Parathyroid adenoma (tissue), 2 donors: ENCODE measurements around the gene KLRG1.

ENCODE experiments used
- H2AFZ ChIP-seq: fragments of 300-600 bp; sonication (generic); one replicate; pipeline ENCODE4 v1.7.0; 2017; ENCODE audit warnings: antibody characterized with exemption, mild to moderate bottlenecking
- H3K27ac ChIP-seq: fragments of 300-600 bp; sonication (generic); one replicate; pipeline ENCODE4 v1.7.0; 2017
- H3K27me3 ChIP-seq: fragments of 300-600 bp; sonication (generic); one replicate; pipeline ENCODE4 v1.7.0; 2017; ENCODE audit warnings: low read length; ENCODE audit not compliant: control insufficient read depth, insufficient read depth
- H3K36me3 ChIP-seq: fragments of 300-600 bp; sonication (generic); one replicate; pipeline ENCODE4 v1.7.0; 2017; ENCODE audit warnings: low read length; ENCODE audit not compliant: control insufficient read depth, insufficient read depth
- H3K4me1 ChIP-seq: fragments of 300-600 bp; sonication (generic); one replicate; pipeline ENCODE4 v1.7.0; 2017; ENCODE audit warnings: control low read depth
- H3K4me2 ChIP-seq: fragments of 300-600 bp; sonication (generic); one replicate; pipeline ENCODE4 v1.7.0; 2017; ENCODE audit warnings: low read length
- H3K4me3 ChIP-seq: fragments of 300-600 bp; sonication (generic); one replicate; pipeline ENCODE4 v1.7.0; 2017; ENCODE audit warnings: low read depth, low read length
- H3K79me2 ChIP-seq: fragments of 300-600 bp; sonication (generic); one replicate; pipeline ENCODE4 v1.7.0; 2017; ENCODE audit warnings: control low read depth
- H3K9ac ChIP-seq: fragments of 300-600 bp; sonication (generic); one replicate; pipeline ENCODE4 v1.7.0; 2017; ENCODE audit warnings: mild to moderate bottlenecking
- H3K9me3 ChIP-seq: fragments of 300-600 bp; sonication (generic); one replicate; pipeline ENCODE4 v1.7.0; 2017; ENCODE audit warnings: low read length; ENCODE audit not compliant: control insufficient read depth
- CTCF ChIP-seq: fragments of 300-600 bp; sonication (generic); IDR thresholded peaks from one replicate; pipeline ENCODE4 v1.7.0; 2017; ENCODE audit warnings: antibody characterized with exemption, mild to moderate bottlenecking
- donor health status: primary hyperparathyroidism.

Gene KLRG1

GRCh38 chr12:9050521-9051157 is 61.3 kb downstream of the KLRG1 start:
- H3K36me3 ChIP-seq = no peaks in the 10 kb centered on the region
- TF ChIP-seq CTCF = no peak

GRCh38 chr12:9051158-9051550 is 61.8 kb downstream of the KLRG1 start:
- Histone ChIP-seq H3K9me3 (no peaks in the 10 kb centered on the region), H3K36me3 (no peaks in the 10 kb centered on the region), H3K27me3 (no peaks in the 10 kb centered on the region), H2AFZ (no peak overlapping the region), H3K9ac (no peak overlapping the region), H3K4me3 (no peak overlapping the region), H3K27ac (no peak overlapping the region), H3K79me2 (no peaks in the 10 kb centered on the region), H3K4me2 (no peak overlapping the region), H3K4me1 (no peaks in the 10 kb centered on the region)
- no peak for TF ChIP-seq CTCF

More at GRCh38 chr12:9050521-9051157, 61.3 kb downstream of the KLRG1 start:
- Histone ChIP-seq H3K27ac (no peak overlapping the region), H3K9me3 (no peaks in the 10 kb centered on the region), H3K9ac (no peak overlapping the region), H3K4me3 (no peak overlapping the region), H3K4me1 (no peaks in the 10 kb centered on the region), H3K79me2 (no peaks in the 10 kb centered on the region), H3K27me3 (no peaks in the 10 kb centered on the region), H2AFZ (no peak overlapping the region), H3K4me2 (no peak overlapping the region)

GRCh38 chr12:9052610-9053009 is 63.3 kb downstream of the KLRG1 start:
- H3K27ac ChIP-seq = no peak overlapping the region
- H3K4me1 ChIP-seq = no peaks in the 10 kb centered on the region
- no peak overlapping the region for H3K9ac ChIP-seq
- TF ChIP-seq CTCF = no peak
- H3K79me2 ChIP-seq = no peaks in the 10 kb centered on the region
- no peak overlapping the region for H3K4me3 ChIP-seq
- H2AFZ ChIP-seq = no peak overlapping the region
- H3K27me3 ChIP-seq = no peaks in the 10 kb centered on the region
- no peak overlapping the region for H3K4me2 ChIP-seq
- no peaks in the 10 kb centered on the region for H3K9me3 ChIP-seq
- no peaks in the 10 kb centered on the region for H3K36me3 ChIP-seq
